ENCODE data around the gene AIFM3.

GRCh38 chr22:21010426-21011113 lies 43.5 kb downstream of the AIFM3 start:
- TF ChIP-seq POLR2AphosphoS5 (IDR thresholded peaks at IDR 0.05) (no peak), CTCF (IDR thresholded peaks at IDR 0.05) (no peak), EP300 (IDR thresholded peaks at IDR 0.05) (no peak), POLR2A (IDR thresholded peaks at IDR 0.05) (no peak)
